H1 (cell line): ENCODE data around the gene WDR33. TPM values are rescaled to one million over a fixed set of nuclear protein-coding genes. Genes with fewer than 3 reads are reported as not detected.
"Not testable (repeated sequence)": the region's sequence is repeated elsewhere in the genome, so short reads cannot be mapped to it uniquely, and the experiment has no call there.

Experiments used
- CTCF ChIA-PET: fragments of 300-600 bp; sonication (Branson Sonifier 250); formaldehyde crosslinking; loops from one replicate; lab custom pipeline; 2021; ENCODE audit not compliant: partially characterized antibody; lab: Charles Lee
- POLR2A ChIA-PET: fragments of 300-600 bp; sonication (Branson Sonifier 250); formaldehyde crosslinking; loops from one replicate; lab custom pipeline; 2021; ENCODE audit warnings: inconsistent platforms; ENCODE audit not compliant: partially characterized antibody; lab: Charles Lee
- DNase-seq, 2 experiments: peaks; one replicate each; pipeline versions ENCODE4 v3.0.0 to v3.0.0-alpha.2; 2010 to 2022; ENCODE audit warnings: low spot score in 2 of 2, low read depth in 1 of 2, mixed read lengths in 1 of 2
- FAIRE-seq: peaks from 2 replicates; lab custom pipeline; 2011; peaks lifted over from hg19 to GRCh38; lab: Jason Lieb, UNC
- H2AFZ ChIP-seq: 2 replicates; pipeline ENCODE4 v1.8.1; 2012; ENCODE audit warnings: low read length, inconsistent platforms
- H2AK5ac ChIP-seq: 2 replicates; pipeline ENCODE4 v1.6.1; 2013; ENCODE audit warnings: low read depth, low read length
- H2BK120ac ChIP-seq: replicated peaks from 2 replicates; pipeline ENCODE3; 2013; ENCODE audit warnings: low read depth, low read length, inconsistent platforms
- H2BK12ac ChIP-seq: 2 replicates; pipeline ENCODE4 v1.6.1; 2013; ENCODE audit warnings: low read depth, low read length
- H2BK15ac ChIP-seq: 2 replicates; pipeline ENCODE4 v1.6.1; 2013; ENCODE audit warnings: low read length
- H2BK20ac ChIP-seq: 2 replicates; pipeline ENCODE4 v1.6.1; 2013; ENCODE audit warnings: low read length
- H2BK5ac ChIP-seq: 2 replicates; pipeline ENCODE4 v1.6.1; 2013; ENCODE audit warnings: low read depth, low read length
- H3K14ac ChIP-seq: 2 replicates; pipeline ENCODE4 v1.6.1; 2013; ENCODE audit warnings: inconsistent platforms; ENCODE audit not compliant: insufficient read length
- H3K18ac ChIP-seq: 2 replicates; pipeline ENCODE4 v1.6.1; 2013; ENCODE audit warnings: low read length; ENCODE audit errors: extremely low read depth
- H3K23ac ChIP-seq: 2 replicates; pipeline ENCODE4 v1.6.1; 2013; ENCODE audit warnings: inconsistent platforms; ENCODE audit not compliant: insufficient read length
- H3K23me2 ChIP-seq: 2 replicates; pipeline ENCODE4 v1.6.1; 2013; ENCODE audit warnings: low read depth, low read length
- H3K27ac ChIP-seq: 2 replicates; pipeline ENCODE4 v1.6.1; 2011; ENCODE audit warnings: low read depth, low read length, inconsistent platforms
- H3K27me3 ChIP-seq, 4 experiments: replicated peaks in 1 of 4; 1 replicate in 1 of 4; 2 replicates in 3 of 4; pipeline versions ENCODE4 v1.6.1 to v1.8.1; 2011 to 2013; ENCODE audit warnings: low read length in 3 of 4, mild to moderate bottlenecking in 3 of 4, inconsistent platforms in 2 of 4, mixed read lengths in 2 of 4, moderate library complexity in 1 of 4; ENCODE audit not compliant: control insufficient read depth in 3 of 4, insufficient read depth in 3 of 4; ENCODE audit errors: extremely low read depth in 1 of 4
- H3K36me3 ChIP-seq, 4 experiments: 2 replicates each; pipeline versions ENCODE4 v1.6.1 to v1.8.1; 2011 to 2013; ENCODE audit warnings: mild to moderate bottlenecking in 4 of 4, low read length in 3 of 4, moderate library complexity in 2 of 4, control low read depth in 1 of 4, inconsistent platforms in 1 of 4; ENCODE audit not compliant: insufficient read depth in 4 of 4, control insufficient read depth in 2 of 4
- H3K4ac ChIP-seq: replicated peaks from 2 replicates; pipeline ENCODE3; 2013; ENCODE audit warnings: low read length, low read depth, mixed read lengths, inconsistent platforms; ENCODE audit not compliant: insufficient read length
- H3K4me1 ChIP-seq, 4 experiments: replicated peaks in 1 of 4; 1 replicate in 1 of 4; 2 replicates in 3 of 4; pipeline versions ENCODE4 v1.6.1 to v1.8.1; 2011 to 2013; ENCODE audit warnings: low read length in 3 of 4, inconsistent platforms in 2 of 4, mixed read lengths in 1 of 4; ENCODE audit not compliant: insufficient read depth in 4 of 4, control insufficient read depth in 3 of 4
- H3K4me2 ChIP-seq, 2 experiments: 2 replicates each; pipeline versions ENCODE4 v1.6.1 to v1.8.1; 2011 to 2013; ENCODE audit warnings: low read depth in 2 of 2, low read length in 2 of 2, control low read depth in 1 of 2, inconsistent platforms in 1 of 2, mild to moderate bottlenecking in 1 of 2; ENCODE audit not compliant: insufficient read depth in 1 of 2
- H3K4me3 ChIP-seq, 4 experiments: fragments of 200-600, 300-600 bp in 1 of 4; sonication (generic), shearing (Covaris generic), sonication (Bioruptor Twin) in 1 of 4; 2 replicates each; pipeline versions ENCODE4 v1.5.1 to v1.8.1; 2011 to 2016; ENCODE audit warnings: low read length in 4 of 4, low read depth in 3 of 4, control low read depth in 2 of 4, inconsistent platforms in 2 of 4, mild to moderate bottlenecking in 2 of 4, mixed read lengths in 1 of 4, moderate library complexity in 1 of 4; ENCODE audit not compliant: insufficient read depth in 2 of 4; ENCODE audit errors: extremely low read depth in 1 of 4
- H3K56ac ChIP-seq: replicated peaks from 2 replicates; pipeline ENCODE3; 2013; ENCODE audit warnings: low read depth, mild to moderate bottlenecking, mixed read lengths, low read length, inconsistent platforms; ENCODE audit not compliant: insufficient read length
- H3K79me1 ChIP-seq: 2 replicates; pipeline ENCODE4 v1.6.1; 2013; ENCODE audit warnings: low read depth, low read length, control low read depth
- H3K79me2 ChIP-seq, 2 experiments: 2 replicates each; pipeline versions ENCODE4 v1.6.1 to v1.8.1; 2012 to 2013; ENCODE audit warnings: low read length in 2 of 2, mild to moderate bottlenecking in 2 of 2, inconsistent platforms in 1 of 2; ENCODE audit not compliant: insufficient read depth in 2 of 2, control insufficient read depth in 1 of 2
- H3K9ac ChIP-seq, 4 experiments: replicated peaks in 1 of 4; 1 replicate in 1 of 4; 2 replicates in 3 of 4; pipeline versions ENCODE4 v1.6.1 to v1.8.1; 2011 to 2013; ENCODE audit warnings: low read depth in 3 of 4, low read length in 3 of 4, control low read depth in 2 of 4, mild to moderate bottlenecking in 2 of 4, moderate library complexity in 2 of 4, inconsistent platforms in 1 of 4; ENCODE audit errors: extremely low read depth in 1 of 4
- H3K9me3 ChIP-seq, 2 experiments: 2 replicates each; pipeline versions ENCODE4 v1.6.1 to v1.8.1; 2012 to 2013; ENCODE audit warnings: mild to moderate bottlenecking in 2 of 2, moderate library complexity in 2 of 2, control low read depth in 1 of 2, inconsistent platforms in 1 of 2, low read depth in 1 of 2, low read length in 1 of 2, mixed read lengths in 1 of 2; ENCODE audit not compliant: insufficient read depth in 2 of 2
- H4K20me1 ChIP-seq, 2 experiments: replicated peaks in 1 of 2; 2 replicates each; pipeline versions ENCODE3 to v1.8.1; 2011 to 2013; ENCODE audit warnings: inconsistent platforms in 2 of 2, low read length in 2 of 2, mild to moderate bottlenecking in 1 of 2; ENCODE audit not compliant: insufficient read depth in 2 of 2, control insufficient read depth in 1 of 2
- H4K5ac ChIP-seq: 2 replicates; pipeline ENCODE4 v1.6.1; 2013; ENCODE audit warnings: low read length, low read depth, mixed read lengths, inconsistent platforms; ENCODE audit not compliant: insufficient read length
- H4K8ac ChIP-seq: 2 replicates; pipeline ENCODE4 v1.8.0; 2013; ENCODE audit warnings: mild to moderate bottlenecking, moderate library complexity, low read length, inconsistent platforms; ENCODE audit not compliant: insufficient read depth; ENCODE audit errors: extremely low read depth
- H4K91ac ChIP-seq: replicated peaks from 2 replicates; pipeline ENCODE3; 2013; ENCODE audit warnings: low read length, mixed read lengths, inconsistent platforms; ENCODE audit not compliant: insufficient read length
- WGBS, 2 experiments: shearing (Covaris generic) in 1 of 2; methylation state at CpG; one replicate each; pipeline versions ENCODE4 v1.1.6 to v1.1.7; 2013 to 2015; ENCODE audit warnings: low lambda C conversion rate in 2 of 2, mixed read lengths in 2 of 2, inconsistent platforms in 1 of 2, low coverage in 1 of 2, missing lambda C conversion rate in 1 of 2; ENCODE audit not compliant: insufficient replicate concordance in 2 of 2, insufficient coverage in 1 of 2, insufficient read length in 1 of 2; ENCODE audit errors: extremely low coverage in 1 of 2, missing lambda C conversion rate in 1 of 2; 5-methylcytosine and 5-hydroxymethylcytosine counted together
- polyA plus RNA-seq, 7 experiments: library from polyadenylated mRNA; depleted of rRNA in 3 of 7; stranded (reverse) in 5 of 7; unstranded in 2 of 7; fragments of >200 nt in 5 of 7; fragments of 200-250 nt in 2 of 7; gene quantifications; 1 replicate in 5 of 7; 2 replicates in 1 of 7; 4 replicates in 1 of 7; pipeline versions ENCODE4 v1.2.1 to v1.2.3, GENCODE V29; 2011 to 2013; ENCODE audit warnings: missing spikeins in 2 of 7, mixed read lengths in 2 of 7
- total RNA-seq: library from RNA; stranded (reverse); fragmentation: NEBNext Ultra II Directional; extraction: Animal tissue kit (Norgen Biotek cat#: 25700); gene quantifications from 2 replicates; pipeline ENCODE4 v1.2.1, GENCODE V29; 2021

WDR33 gene
- total and polyA plus RNA-seq, 2 of the 8 experiments (the other 6 are each of a cell fraction or from before 2014, with no cell fraction given) = 18.1 to 82.7 TPM

DNA sequence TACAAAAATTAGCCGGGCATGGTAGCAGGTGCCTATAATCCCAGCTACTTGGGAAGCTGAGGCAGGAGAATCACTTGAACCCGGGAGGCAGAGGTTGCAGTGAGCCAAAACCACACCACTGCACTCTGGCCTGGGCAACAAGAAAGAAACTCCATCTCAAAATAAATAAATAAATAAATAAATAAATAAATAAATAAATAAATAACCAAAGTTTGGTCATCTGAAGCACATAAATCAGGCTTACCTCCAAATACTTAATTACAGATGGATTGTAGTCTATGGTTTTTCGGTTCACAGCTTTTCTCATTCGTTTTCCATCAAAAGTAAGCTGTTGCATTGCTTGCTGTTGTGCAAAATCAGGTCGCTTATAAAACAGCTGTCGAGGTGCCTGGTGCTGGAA lies 40.4 kb downstream of the WDR33 start:
- H3K4me1 ChIP-seq, H4K20me1 ChIP-seq, H3K23me2 ChIP-seq, H2AFZ ChIP-seq, H2BK20ac ChIP-seq, H3K27ac ChIP-seq, DNase-seq, H3K4me3 ChIP-seq, H2BK12ac ChIP-seq, H4K5ac ChIP-seq, POLR2A ChIA-PET, H3K4ac ChIP-seq, H3K23ac ChIP-seq, H3K9me3 ChIP-seq, H3K4me2 ChIP-seq, H3K79me1 ChIP-seq, H3K14ac ChIP-seq, CTCF ChIA-PET, FAIRE-seq, H2BK15ac ChIP-seq, H3K9ac ChIP-seq, H2BK5ac ChIP-seq, H4K91ac ChIP-seq, H3K18ac ChIP-seq, H2BK120ac ChIP-seq, H3K27me3 ChIP-seq, H4K8ac ChIP-seq, H2AK5ac ChIP-seq: not testable (repeated sequence)
- WGBS, 2 experiments = 94% methylated on average over 6 of the region's 6 CpGs; no CpG with 5 or more reads in 1 of the 2 experiments
- Histone ChIP-seq H3K79me2 (peaks cover 3 to 50% of the 10 kb centered on the region in 2 experiments; a peak in 2 of 4 replicates), H3K36me3 (peaks cover 0 to 39% (median 6%) of the 10 kb centered on the region in 4 experiments; a peak in 5 of 8 replicates), H3K56ac (peak overlapping the region; percentile 14)
